ENCODE data around the gene CACYBP.

CACYBP gene, protein sequence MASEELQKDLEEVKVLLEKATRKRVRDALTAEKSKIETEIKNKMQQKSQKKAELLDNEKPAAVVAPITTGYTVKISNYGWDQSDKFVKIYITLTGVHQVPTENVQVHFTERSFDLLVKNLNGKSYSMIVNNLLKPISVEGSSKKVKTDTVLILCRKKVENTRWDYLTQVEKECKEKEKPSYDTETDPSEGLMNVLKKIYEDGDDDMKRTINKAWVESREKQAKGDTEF

DNA sequence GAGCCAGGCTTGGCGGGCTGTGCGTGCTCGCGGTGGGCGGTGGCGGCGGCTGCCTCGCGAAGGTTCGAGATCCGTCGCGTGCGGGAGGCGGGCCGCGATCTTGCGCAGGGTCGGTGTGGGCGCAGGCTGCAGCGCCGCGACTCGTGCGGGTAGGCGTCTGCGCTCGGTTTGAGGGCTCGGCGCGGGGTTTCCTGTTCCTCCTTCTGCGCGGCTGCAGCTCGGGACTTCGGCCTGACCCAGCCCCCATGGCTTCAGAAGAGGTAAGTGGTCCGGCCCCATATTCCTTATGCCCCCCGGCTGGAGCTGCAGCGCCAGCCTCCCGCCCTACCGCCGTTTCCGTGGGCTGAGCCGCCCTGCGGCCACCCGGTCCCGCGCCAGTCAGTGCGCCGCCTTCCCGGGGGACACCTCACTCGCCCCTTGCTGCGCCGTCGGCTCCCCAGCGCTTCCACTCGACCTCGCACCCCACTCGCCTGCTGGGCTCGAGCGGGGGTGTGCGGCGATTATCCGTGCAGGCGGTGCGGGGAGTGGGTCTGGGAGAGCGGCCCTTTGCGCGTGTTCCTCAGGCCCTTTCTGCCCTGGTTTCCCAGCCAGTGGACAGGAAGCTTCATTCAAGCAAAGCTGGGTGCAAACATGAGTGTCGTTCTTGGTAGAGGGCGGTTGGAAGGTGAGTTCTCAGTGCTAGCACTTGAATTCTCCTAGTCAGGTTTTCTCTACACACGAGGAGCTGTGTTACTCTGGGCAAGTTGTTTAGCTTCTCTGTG lies at the start of gene CACYBP:
Gene CACYBP, plus strand, starts transcription at position 12 of the 761 bp plus-strand sequence. Its CDS starts 234 bp downstream, at position 246.
- DNase-seq: peak in 1 of 2 donors; percentile 60

GRCh38 chr1:174953285-174954072 lies 46.3 kb upstream of the CACYBP start:
- no peak for DNase-seq

GRCh38 chr1:174954073-174954460 lies 45.7 kb upstream of the CACYBP start:
- no peak for DNase-seq

GRCh38 chr1:174954671-174955669 lies 44.8 kb upstream of the CACYBP start:
- DNase-seq: peak in 1 of 2 donors; percentile 36

DNA sequence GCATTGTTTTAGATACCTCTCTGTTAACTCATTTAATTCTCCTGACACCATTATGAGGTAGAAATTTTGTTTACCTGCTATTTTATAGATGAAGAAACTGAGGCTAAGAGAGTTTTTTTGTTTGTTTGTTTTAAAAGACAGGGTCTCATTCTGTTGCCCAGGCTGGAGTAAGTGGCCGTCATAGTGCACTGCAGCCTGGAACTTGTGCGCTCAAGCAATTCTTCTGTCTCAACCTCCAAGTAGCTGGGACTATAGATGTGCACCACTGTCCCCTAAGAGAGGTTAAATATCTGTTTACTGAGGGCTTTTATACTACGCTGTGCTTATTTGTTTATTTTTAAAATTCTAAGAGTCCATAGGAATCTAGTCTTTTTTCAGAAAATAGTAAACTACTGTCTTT lies 43.7 kb upstream of the CACYBP start:
- no peak for DNase-seq

DNA sequence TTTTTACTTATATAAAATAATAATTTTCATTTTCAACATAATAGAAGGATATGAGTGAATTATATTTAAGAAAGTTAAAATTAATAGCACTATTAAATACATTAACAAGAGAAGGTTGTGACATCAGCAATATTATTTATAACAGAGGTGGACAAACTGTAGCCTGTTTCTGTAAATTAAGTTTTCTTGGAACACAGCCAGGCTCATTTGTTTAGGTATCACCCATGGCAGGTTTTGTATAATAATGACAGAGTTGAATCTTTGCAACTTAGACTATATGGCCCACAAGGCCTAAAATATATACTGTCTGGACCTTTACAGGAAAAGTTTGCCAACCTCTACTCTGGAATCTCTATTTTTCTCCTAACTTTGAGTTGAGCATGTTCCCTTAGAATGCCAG lies 42.8 kb upstream of the CACYBP start:
- DNase-seq: no peak

DNA sequence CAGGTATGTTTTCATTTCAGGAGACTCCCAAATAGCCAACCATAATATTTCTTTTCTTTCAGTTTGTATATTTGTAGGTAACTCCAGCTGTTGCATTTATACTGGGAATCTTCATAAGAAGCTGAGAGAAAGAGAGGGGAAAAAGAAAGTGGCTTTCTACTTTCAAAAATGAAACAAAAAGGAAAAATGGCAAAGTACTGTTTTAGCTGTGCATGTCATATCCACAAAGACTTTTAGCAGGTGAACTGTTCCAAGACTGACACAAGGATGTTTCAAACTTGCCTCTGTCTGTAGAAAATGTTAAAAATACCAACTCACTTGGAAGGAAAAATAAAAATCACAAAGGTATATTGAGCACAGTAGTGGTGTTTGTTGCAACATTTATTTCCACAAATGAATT lies 41.9 kb upstream of the CACYBP start:
- DNase-seq: no peak

DNA sequence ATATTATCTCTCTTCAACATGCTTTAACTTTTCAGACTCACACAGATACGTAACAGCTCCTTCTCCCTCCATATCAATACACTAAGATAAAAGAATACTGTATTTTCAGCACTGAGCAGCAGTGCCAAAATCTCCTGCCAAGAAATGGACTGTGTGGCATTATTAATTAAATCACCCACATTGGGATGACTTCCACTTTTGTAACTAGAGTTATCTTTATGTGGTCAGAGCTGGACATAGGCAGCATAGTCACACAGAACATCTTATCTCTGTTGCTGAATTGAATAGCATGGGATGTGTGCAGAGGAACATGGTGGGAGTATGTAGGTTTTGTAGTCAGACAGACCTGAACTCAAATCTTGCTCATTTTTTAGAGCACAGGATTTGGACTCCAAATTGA lies 41.4 kb upstream of the CACYBP start:
- no peak for DNase-seq

GRCh38 chr1:174960362-174960761 lies 39.4 kb upstream of the CACYBP start:
- no peak for DNase-seq

DNA sequence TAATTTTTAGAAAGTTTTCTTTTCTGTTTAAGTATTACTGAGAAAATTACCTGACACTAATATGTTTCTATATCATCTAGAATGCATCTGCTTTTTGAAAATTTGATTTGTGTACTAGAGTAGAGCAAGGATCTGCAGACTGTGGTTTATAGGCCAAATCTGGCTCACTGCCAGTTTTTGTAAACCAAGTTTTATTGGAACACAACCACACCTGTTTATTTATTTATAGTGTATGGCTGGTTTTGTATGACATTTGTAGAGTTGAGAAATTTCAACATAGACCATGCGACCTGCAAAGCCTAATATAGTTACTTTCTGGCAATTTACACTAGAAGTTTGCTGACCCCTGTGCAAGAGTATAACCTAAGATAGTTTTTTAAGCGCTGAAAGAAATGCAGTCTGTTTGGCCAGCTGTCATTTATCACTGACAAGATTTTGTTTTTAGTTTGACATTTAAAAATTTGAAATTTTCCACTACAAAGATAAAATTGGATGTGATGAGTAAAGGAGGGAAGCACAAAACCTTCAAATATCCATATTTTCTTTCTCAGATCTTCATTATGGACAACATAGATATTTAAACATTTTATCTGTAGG lies 36.1 kb upstream of the CACYBP start:
- DNase-seq: no peak

DNA sequence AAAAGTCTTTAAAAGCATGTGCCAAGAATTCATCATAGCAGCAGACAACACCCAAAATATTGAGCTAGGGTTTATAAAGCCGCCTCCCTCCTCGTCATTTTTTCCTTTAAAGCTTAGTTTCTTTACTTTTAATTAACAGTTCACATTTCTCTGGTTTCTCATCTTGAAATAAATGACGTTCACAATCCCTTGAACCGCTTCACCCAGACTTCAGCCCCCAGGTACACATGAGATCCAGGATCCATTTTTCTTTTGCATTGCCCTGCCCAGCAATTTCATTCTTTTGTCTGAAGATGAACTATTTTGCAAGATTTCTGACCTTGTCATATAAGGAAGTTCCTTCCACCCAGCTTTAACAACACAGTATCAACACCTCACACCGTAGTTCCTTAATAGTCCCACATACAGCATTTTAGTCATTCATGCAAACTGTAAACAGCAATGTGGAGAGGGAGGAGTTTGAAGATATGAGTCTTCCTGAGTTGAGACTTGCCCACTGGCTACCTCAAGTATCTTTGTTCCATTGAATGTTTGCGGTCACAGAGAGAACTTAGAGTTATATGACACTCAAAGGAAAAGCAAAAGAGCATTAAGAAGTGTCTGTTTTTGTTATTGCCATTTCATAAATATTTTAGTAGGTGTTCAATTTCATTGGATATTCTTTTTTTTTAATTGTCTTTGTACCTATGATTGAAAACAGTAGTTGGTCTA lies 35.3 kb upstream of the CACYBP start:
- peak in 1 of 2 donors; percentile 85 for DNase-seq

DNA sequence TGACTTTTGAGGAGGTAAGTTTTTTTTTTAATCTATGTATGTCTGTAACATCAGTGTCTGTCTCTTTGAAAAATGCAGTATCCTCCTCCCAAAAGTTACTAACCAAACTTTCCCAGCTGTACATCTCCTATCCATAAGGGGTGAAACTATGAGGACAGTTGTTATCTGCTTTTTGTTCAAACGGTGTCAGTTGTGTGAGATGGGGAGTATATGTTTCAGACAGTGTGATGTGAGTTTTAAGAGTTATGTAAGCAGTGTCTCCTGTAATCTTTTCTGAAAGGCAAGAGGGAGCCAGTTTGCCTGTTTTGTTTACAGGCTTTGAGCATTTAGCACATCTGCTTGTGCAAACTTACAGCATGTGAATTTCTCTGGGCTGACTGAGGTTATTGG lies 34.8 kb upstream of the CACYBP start:
- no peak for DNase-seq

GRCh38 chr1:174965362-174966007 lies 34.3 kb upstream of the CACYBP start:
- peak; percentile 6 to 37 for DNase-seq

DNA sequence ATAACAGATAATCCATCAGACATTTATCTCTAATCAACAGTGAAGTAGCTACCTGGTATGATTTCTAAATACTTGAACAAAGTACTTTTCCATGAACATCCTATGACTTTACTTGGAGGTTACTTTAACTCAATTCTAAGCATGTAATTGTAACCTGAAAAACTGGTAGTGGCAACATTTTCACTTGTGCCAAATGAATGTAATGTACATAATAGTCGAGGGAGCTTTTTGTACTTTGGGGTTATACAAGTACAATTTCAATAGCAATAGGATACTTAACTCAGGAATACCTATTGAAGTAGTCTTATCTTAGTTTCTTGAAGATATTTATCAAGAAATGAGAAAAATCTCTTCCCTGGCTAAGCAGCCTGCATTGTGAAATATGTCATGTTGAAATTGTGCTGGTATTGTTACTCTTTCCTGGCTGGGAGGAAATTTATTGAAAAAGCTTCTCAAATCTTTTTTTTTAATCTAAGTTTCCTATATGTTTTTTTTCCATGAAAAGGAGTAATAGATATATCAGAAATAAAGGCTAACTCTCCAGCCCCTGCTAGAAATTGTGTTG lies 33.7 kb upstream of the CACYBP start:
- DNase-seq: no peak

- DNase-seq: peak in 1 of 2 donors; percentile 44
Observed at GRCh38 chr1:174967845-174968705, 31.7 kb upstream of the CACYBP start.

GRCh38 chr1:174968750-174969244 lies 30.9 kb upstream of the CACYBP start:
- DNase-seq: peak in 1 of 2 donors; percentile 57

GRCh38 chr1:174969977-174970376 lies 29.8 kb upstream of the CACYBP start:
- DNase-seq: no peak

DNA sequence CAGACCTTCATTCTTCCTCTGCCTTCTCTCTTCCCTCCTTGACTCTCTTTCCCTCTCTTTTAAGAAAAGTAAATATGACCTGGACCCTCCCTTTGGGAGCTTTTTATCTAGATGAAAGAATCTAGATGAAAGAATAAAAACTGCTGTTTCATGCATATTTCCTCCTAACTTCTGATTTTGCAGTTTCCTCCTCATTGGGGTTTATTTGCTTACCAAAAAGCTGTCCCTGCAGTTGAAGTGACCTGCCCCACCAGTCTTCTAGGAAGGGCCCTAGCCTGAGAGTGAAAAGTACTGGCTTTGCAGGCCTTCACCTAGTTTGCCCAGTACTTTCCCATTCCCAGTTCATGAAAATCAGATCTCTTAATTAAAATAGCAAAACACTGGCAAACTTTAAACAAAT lies 28.3 kb upstream of the CACYBP start:
- DNase-seq: no peak

- DNase-seq: no peak
Observed at GRCh38 chr1:174971902-174972301, 27.8 kb upstream of the CACYBP start.
